Fibroblast of villous mesenchyme (primary cell): ENCODE measurements around the gene ADRM1. TPM values are rescaled to one million over a fixed set of nuclear protein-coding genes. Genes with fewer than 3 reads are reported as not detected.

Source experiments
- DNase-seq: peaks from one replicate; pipeline ENCODE4 v3.0.0-alpha.2; 2010; ENCODE audit warnings: low read depth
- H3K4me3 ChIP-seq: 2 replicates; pipeline ENCODE4 v1.5.1; 2011; ENCODE audit warnings: low read depth, mild to moderate bottlenecking, low read length
- CTCF ChIP-seq: IDR thresholded peaks from 2 replicates; pipeline ENCODE4 v1.5.1; 2012; ENCODE audit warnings: low read depth, mild to moderate bottlenecking, low read length; ENCODE audit not compliant: insufficient read depth
- total RNA-seq: library from RNA; depleted of rRNA; stranded (reverse); fragments of >200 nt; gene quantifications from 2 replicates; pipeline ENCODE4 v1.2.3, GENCODE V29; 2012

The ADRM1 gene
- total RNA-seq, 1 donor, result 111 TPM

GRCh38 chr20:62301111-62301668 lies 1.6 kb upstream of the ADRM1 start:
- no peak for TF ChIP-seq CTCF
- H3K4me3 ChIP-seq, result no peak overlapping the region
- no peak for DNase-seq

- peak; percentile 93 for DNase-seq
- peak overlapping the region; percentile 77 for H3K4me3 ChIP-seq
- peak; percentile 84 for TF ChIP-seq CTCF
Measured at GRCh38 chr20:62301773-62302340, 940 bp upstream of the ADRM1 start.

- DNase-seq, result no peak
- H3K4me3 ChIP-seq, result peak overlapping the region; percentile 81
- no peak for TF ChIP-seq CTCF
Measured at GRCh38 chr20:62303062-62303339, 204 bp downstream of the ADRM1 start.

- peak overlapping the region; percentile 81 for H3K4me3 ChIP-seq
- no peak for TF ChIP-seq CTCF
- DNase-seq, result peak; percentile 27
Measured at GRCh38 chr20:62303340-62304226, 786 bp downstream of the ADRM1 start.

- H3K4me3 ChIP-seq, result peak overlapping the region; percentile 81
- no peak for DNase-seq
- no peak for TF ChIP-seq CTCF
Measured at GRCh38 chr20:62304331-62305148, 1.7 kb downstream of the ADRM1 start.

- H3K4me3 ChIP-seq, result peak overlapping the region; percentile 81
- DNase-seq, result no peak
- TF ChIP-seq CTCF, result no peak
Measured at GRCh38 chr20:62305149-62305764, 2.5 kb downstream of the ADRM1 start.
